Measurements from ENCODE around the gene PLA2G4E.

- TF ChIP-seq, protein P1, sequence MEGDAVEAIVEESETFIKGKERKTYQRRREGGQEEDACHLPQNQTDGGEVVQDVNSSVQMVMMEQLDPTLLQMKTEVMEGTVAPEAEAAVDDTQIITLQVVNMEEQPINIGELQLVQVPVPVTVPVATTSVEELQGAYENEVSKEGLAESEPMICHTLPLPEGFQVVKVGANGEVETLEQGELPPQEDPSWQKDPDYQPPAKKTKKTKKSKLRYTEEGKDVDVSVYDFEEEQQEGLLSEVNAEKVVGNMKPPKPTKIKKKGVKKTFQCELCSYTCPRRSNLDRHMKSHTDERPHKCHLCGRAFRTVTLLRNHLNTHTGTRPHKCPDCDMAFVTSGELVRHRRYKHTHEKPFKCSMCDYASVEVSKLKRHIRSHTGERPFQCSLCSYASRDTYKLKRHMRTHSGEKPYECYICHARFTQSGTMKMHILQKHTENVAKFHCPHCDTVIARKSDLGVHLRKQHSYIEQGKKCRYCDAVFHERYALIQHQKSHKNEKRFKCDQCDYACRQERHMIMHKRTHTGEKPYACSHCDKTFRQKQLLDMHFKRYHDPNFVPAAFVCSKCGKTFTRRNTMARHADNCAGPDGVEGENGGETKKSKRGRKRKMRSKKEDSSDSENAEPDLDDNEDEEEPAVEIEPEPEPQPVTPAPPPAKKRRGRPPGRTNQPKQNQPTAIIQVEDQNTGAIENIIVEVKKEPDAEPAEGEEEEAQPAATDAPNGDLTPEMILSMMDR (IDR thresholded peaks at IDR 0.05 in 4 of 5, conservative IDR thresholded peaks at IDR 0.05 in 1 of 5), result no peak
- no peak for TF ChIP-seq POLR2A (IDR thresholded peaks at IDR 0.05)
Measured at GRCh38 chr15:42012241-42012640, 8.6 kb downstream of the PLA2G4E start.
